Pons (tissue), 1 donor: ENCODE data around the gene TTLL11.
"Not testable (repeated sequence)": the region's sequence is repeated elsewhere in the genome, so short reads cannot be mapped to it uniquely, and the experiment has no call there.

Source experiments
- DNase-seq: peaks from one replicate; pipeline ENCODE4 v3.0.0-alpha.2; 2016; ENCODE audit warnings: low spot score

The TTLL11 gene

GRCh38 chr9:121814594-121814993 lies 278.5 kb downstream of the TTLL11 start:
- no peak for DNase-seq

GRCh38 chr9:121813519-121814210 lies 279.4 kb downstream of the TTLL11 start:
- DNase-seq, result no peak

GRCh38 chr9:121812159-121812735 lies 280.9 kb downstream of the TTLL11 start:
- no peak for DNase-seq

GRCh38 chr9:121811751-121812150 lies 281.4 kb downstream of the TTLL11 start:
- DNase-seq, result no peak

- DNase-seq, result no peak
Measured at GRCh38 chr9:121811140-121811539, 282.0 kb downstream of the TTLL11 start.

GRCh38 chr9:121810489-121810888 lies 282.6 kb downstream of the TTLL11 start:
- DNase-seq, result no peak

GRCh38 chr9:121809356-121810050 lies 283.6 kb downstream of the TTLL11 start:
- no peak for DNase-seq

GRCh38 chr9:121808781-121809180 lies 284.3 kb downstream of the TTLL11 start:
- DNase-seq, result no peak

GRCh38 chr9:121807823-121808278 lies 285.3 kb downstream of the TTLL11 start:
- DNase-seq, result no peak

GRCh38 chr9:121807069-121807822 lies 285.9 kb downstream of the TTLL11 start:
- DNase-seq, result no peak

GRCh38 chr9:121802753-121803152 lies 290.4 kb downstream of the TTLL11 start:
- DNase-seq, result no peak

- no peak for DNase-seq
Measured at GRCh38 chr9:121801579-121801978, 291.5 kb downstream of the TTLL11 start.

GRCh38 chr9:121800376-121800775 lies 292.7 kb downstream of the TTLL11 start:
- no peak for DNase-seq

- no peak for DNase-seq
Measured at GRCh38 chr9:121798941-121799340, 294.2 kb downstream of the TTLL11 start.

- DNase-seq, result no peak
Measured at GRCh38 chr9:121797081-121797480, 296.0 kb downstream of the TTLL11 start.

- DNase-seq, result not testable (repeated sequence)
Measured at GRCh38 chr9:121794334-121794733, 298.8 kb downstream of the TTLL11 start.

- not testable (repeated sequence) for DNase-seq
Measured at GRCh38 chr9:121792476-121792875, 300.6 kb downstream of the TTLL11 start.

- DNase-seq, result no peak
Measured at GRCh38 chr9:121790841-121791240, 302.3 kb downstream of the TTLL11 start.

- no peak for DNase-seq
Measured at GRCh38 chr9:121788686-121789366, 304.3 kb downstream of the TTLL11 start.

GRCh38 chr9:121786998-121787422 lies 306.1 kb downstream of the TTLL11 start:
- DNase-seq, result no peak

GRCh38 chr9:121786543-121786948 lies 306.6 kb downstream of the TTLL11 start:
- DNase-seq, result no peak
